NOMO-1 (cell line): Measurements from ENCODE around the gene ADAD1.

Experiments
- DNase-seq, 2 experiments: peaks; one replicate each; lab custom pipeline; 2025; ENCODE audit not compliant: unreplicated experiment in 2 of 2; lab: John Stamatoyannopoulos, UW

Gene ADAD1

DNA sequence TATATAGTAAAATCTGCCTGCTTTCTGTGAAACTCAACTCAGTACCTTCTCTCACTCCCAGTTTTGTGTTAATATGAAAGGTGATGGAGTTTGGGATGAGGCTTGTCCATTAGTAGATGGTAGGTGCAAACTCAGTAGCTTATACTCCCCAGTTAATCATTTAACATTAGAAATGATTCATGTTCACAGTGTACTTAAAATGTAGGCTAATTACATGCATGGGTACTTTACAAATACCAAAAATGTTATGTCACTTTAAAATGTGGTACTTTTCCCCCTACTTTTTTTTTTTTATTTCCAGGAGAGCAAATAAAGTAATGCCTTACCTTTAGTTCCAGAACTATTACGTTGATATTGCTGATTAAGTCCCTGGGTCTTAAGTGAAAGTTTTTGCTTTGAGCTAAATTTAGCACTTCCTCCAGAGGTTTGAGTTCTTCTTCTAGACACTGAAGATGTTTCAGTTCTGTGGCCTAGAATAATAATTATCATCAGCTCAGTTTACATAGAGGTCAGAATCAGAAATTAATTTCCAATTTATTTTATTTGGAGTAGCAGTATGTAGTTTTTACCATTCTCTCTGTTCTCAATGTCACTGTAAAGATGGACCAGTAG is 74.7 kb downstream of the ADAD1 start:
- peak in 1 of 2 experiments; percentile 7 for DNase-seq

DNA sequence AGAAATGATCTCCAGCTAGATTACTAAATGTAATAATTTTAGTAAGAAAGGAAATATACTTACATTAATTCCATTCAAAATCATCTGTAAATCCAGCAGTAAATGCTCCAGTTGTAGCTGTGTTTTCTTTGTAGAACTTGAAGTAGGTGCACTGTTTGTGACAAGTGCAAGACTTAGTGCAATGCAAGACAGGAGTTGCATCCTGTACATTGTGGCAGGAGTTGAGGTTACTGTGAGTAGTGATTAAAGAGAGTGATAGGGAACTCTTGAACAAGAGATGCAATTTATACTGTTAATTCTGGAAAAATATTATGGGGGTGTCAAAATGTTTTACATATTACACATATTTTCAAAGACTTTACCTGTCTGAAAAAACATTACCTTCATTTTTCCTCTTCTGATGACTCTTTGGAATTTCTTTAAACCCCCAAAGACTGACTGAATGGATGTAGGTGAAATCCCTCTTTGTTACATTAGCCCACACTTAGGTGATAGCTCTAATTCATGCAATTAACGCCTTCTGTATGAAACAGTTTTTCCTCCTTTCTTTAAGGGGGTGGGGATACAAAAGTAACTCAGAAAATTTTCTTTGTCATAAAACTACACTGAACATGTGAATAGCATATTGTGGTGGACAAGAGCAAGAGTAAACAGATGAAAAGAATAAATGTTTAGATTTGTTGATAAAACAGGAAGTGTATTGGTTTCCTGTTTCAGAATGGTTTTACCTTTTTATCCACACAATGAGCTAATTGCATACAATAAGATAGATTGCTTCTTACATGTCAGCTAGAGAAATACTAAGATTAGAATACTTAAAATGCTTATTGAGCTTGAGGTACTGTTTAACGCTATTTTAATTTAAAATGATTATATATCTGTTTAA is 77.7 kb downstream of the ADAD1 start, which contains the start of gene IL2:
TSS of gene IL2 (minus strand) at position 495 of the 886 bp plus-strand sequence. CDS start at position 210, 285 bp downstream.
- no peak for DNase-seq

DNA sequence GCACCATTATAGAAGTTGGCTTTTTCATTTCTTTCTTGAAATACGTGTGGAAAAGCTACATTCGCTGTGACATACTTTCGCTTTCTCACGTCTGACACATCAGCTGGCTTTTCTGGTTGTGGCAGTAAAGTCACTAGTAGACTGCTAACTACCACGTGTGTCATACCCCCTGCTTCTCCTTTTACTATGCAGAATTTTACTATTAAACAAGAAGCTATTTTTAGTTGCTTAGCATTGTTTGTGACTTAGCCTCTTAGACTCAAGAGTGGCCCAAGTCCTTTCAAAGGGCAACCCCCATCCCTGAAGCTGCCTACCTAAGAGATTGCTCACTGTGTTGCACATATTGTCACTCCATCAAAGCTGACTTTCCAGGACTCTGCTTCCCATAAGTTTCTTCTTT is 79.8 kb downstream of the ADAD1 start:
- peak; percentile 58 to 81 for DNase-seq

DNA sequence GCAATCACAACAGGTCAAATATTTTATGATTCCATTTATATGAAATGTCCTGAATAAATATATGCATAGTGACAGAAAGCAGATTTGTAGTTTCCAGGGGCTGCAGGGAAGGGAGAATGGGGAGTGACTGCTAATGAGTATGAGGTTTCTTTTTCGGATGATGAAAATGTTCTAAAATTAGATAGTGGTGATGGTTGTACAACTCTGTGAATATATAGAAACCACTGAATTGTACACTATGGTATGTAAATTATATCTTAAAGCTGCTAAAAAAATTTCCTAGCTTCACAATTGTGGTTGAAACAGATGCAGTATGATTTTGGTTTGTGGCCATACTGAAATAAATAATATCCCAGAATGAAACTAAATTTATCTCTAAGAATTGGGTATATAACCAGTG is 90.6 kb downstream of the ADAD1 start:
- no peak for DNase-seq

DNA sequence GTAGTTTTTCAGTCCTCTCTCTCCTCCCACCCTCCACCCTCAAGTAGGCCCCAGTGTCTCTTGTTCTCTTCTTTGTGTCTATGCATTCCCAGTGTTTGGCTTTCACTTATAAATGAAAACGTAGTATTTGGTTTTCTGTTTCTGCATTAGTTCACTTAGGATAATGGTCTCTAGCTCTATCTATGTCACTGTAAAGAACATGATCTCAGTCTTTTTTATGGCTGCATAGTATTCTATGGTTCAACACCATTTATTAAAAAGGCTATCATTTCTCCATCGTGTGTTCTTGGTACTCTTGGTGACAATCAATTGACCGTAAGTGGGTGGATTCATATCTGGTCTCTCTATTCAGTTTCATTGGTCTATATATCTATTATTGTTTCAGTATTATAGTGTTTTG is 96.4 kb downstream of the ADAD1 start:
- no peak for DNase-seq

DNA sequence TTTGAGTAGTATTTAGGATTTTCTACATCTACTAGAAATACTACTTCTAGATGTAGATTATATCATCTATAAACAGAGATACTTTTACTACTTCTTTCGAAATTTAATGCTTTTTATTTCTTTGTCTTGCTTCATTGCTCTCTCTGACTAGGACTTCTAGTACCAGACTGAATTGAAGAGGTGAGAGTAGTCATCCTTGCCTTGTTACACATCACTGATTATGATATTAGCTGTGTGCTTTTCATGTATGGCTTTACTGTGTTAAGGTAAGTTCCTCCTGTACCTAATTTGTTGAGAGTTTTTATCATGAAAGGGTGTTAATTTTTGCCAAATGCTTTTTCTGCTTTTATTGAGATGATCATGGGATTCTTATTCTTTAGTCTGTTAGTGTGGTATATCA is 97.3 kb downstream of the ADAD1 start:
- DNase-seq: no peak

DNA sequence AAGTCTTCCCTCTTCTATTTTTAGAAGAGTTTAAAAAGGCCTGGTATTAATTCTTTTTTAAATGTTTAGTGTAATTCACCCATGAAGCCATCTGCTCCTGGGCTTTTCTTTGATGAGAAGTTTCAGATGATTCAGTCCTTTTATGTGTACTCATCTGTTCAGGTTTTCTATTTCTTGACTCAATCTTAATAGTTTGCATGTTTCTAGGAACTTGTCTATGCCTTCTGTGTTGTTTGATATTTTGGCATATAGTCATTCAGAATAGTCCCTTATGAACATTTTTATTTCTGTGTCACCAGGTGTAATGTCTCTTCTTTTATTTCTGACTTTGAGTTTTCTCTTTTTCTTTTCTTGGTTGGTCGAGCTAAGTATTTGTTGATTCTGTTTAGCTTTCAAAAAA is 97.9 kb downstream of the ADAD1 start:
- no peak for DNase-seq
